ENCODE data around the gene KCTD6.

DNA sequence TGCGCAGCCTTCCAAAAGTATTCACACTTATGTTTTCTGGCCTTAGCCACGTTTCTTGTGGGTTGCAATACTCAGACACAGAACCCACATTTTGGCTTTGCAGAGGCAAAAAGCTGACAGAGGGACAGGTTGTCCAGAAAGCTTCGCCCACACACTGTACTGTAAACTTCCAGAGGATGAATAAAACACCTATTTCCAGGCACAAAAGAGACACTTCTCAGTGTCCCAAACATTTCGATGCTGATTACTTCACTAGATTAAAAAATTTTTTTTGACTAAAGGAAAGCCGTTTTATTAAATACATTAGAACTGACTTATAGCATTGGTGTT is 28.0 kb upstream of the KCTD6 start:
- TF ChIP-seq CTCF (IDR thresholded peaks at IDR 0.05) (no peak), POLR2AphosphoS5 (IDR thresholded peaks at IDR 0.05) (no peak), POLR2A (IDR thresholded peaks at IDR 0.05) (no peak), EP300 (IDR thresholded peaks at IDR 0.05) (no peak)
